GM23248 (cell line): ENCODE measurements around the gene EXTL1. TPM values are rescaled to one million over a fixed set of nuclear protein-coding genes. Genes with fewer than 3 reads are reported as not detected.

Experiments
- DNase-seq: peaks from one replicate; pipeline ENCODE4 v3.0.0-alpha.2; 2015
- H2AFZ ChIP-seq: fragments of 200-600 bp; sonication (generic); 2 replicates; pipeline ENCODE4 v1.6.1; 2016; ENCODE audit warnings: antibody characterized with exemption
- H3F3A ChIP-seq: fragments of 200-600 bp; sonication (generic); 2 replicates; pipeline ENCODE4 v1.6.1; 2016; ENCODE audit warnings: mild to moderate bottlenecking, antibody characterized with exemption, mixed run types; ENCODE audit not compliant: insufficient read depth
- H3K27ac ChIP-seq: fragments of 200-600 bp; sonication (generic); 2 replicates; pipeline ENCODE4 v1.5.1; 2016; ENCODE audit warnings: mild to moderate bottlenecking
- H3K27me3 ChIP-seq: fragments of 200-600 bp; sonication (generic); replicated peaks from 2 replicates; pipeline ENCODE4 v1.6.1; 2016; ENCODE audit warnings: mild to moderate bottlenecking; ENCODE audit not compliant: insufficient read depth
- H3K36me3 ChIP-seq: fragments of 200-600 bp; sonication (generic); 2 replicates; pipeline ENCODE4 v1.6.1; 2016; ENCODE audit warnings: low read depth, mild to moderate bottlenecking
- H3K4me1 ChIP-seq: fragments of 200-600 bp; sonication (generic); 2 replicates; pipeline ENCODE4 v1.6.1; 2016; ENCODE audit warnings: mild to moderate bottlenecking; ENCODE audit not compliant: insufficient read depth
- H3K4me2 ChIP-seq: fragments of 200-600 bp; sonication (generic); one replicate; pipeline ENCODE4 v1.6.1; 2016; ENCODE audit warnings: mild to moderate bottlenecking; ENCODE audit not compliant: unreplicated experiment
- H3K4me3 ChIP-seq: fragments of 200-600 bp; sonication (generic); 2 replicates; pipeline ENCODE4 v1.5.1; 2016; ENCODE audit warnings: mild to moderate bottlenecking
- H3K79me2 ChIP-seq: fragments of 200-600 bp; sonication (generic); 2 replicates; pipeline ENCODE4 v1.6.1; 2016; ENCODE audit warnings: mild to moderate bottlenecking; ENCODE audit not compliant: insufficient read depth
- H3K9ac ChIP-seq: fragments of 200-600 bp; sonication (generic); 2 replicates; pipeline ENCODE4 v1.6.1; 2016; ENCODE audit warnings: mild to moderate bottlenecking
- H3K9me2 ChIP-seq: fragments of 200-600 bp; sonication (generic); 2 replicates; pipeline ENCODE4 v1.6.1; 2016; ENCODE audit warnings: mixed run types, mild to moderate bottlenecking, moderate library complexity; ENCODE audit not compliant: insufficient read depth
- H3K9me3 ChIP-seq: fragments of 200-600 bp; sonication (generic); one replicate; pipeline ENCODE4 v1.6.1; 2017; ENCODE audit warnings: low read depth
- H4K20me1 ChIP-seq: fragments of 200-600 bp; sonication (generic); 2 replicates; pipeline ENCODE4 v1.6.0; 2016; ENCODE audit not compliant: insufficient read depth
- EZH2 ChIP-seq: fragments of 200-600 bp; sonication (generic); IDR thresholded peaks from 2 replicates; pipeline ENCODE4 v1.6.1; 2018; ENCODE audit warnings: antibody characterized with exemption, mild to moderate bottlenecking; ENCODE audit not compliant: insufficient read depth, poor library complexity, severe bottlenecking
- EZH2phosphoT487 ChIP-seq: fragments of 200-600 bp; sonication (generic); IDR thresholded peaks from 2 replicates; pipeline ENCODE4 v1.6.1; 2018; ENCODE audit warnings: antibody characterized with exemption, moderate library complexity, mild to moderate bottlenecking, low read depth; ENCODE audit not compliant: insufficient read depth
- WGBS, 2 experiments: methylation state at CpG; one replicate each; pipeline ENCODE4 v1.1.6; 2015 to 2017; ENCODE audit warnings: low lambda C conversion rate in 2 of 2, low coverage in 1 of 2; ENCODE audit errors: missing lambda C conversion rate in 2 of 2; 5-methylcytosine and 5-hydroxymethylcytosine counted together
- in situ Hi-C: fragments of 300-500 bp; cut with MboI; formaldehyde crosslinking; loops from 2 replicates; pipeline ENCODE4 v1.15.0; 2020
- polyA plus RNA-seq: library from polyadenylated mRNA; unstranded; fragments of >200 nt; fragmentation: Nextera tagmentation; extraction: Ambion mirVana; gene quantifications from 2 replicates; pipeline ENCODE4 v1.2.1, GENCODE V29; 2016
- total RNA-seq: library from RNA; depleted of rRNA; stranded (reverse); fragments of >200 nt; shearing (Covaris generic); gene quantifications from 2 replicates; pipeline ENCODE4 v1.2.3, GENCODE V29; 2014

Gene EXTL1
- total and polyA plus RNA-seq, 2 experiments from 2014 or later, result 5.5 to 5.9 TPM

GRCh38 chr1:26047278-26047874 lies 25.8 kb downstream of the EXTL1 start:
- Histone ChIP-seq H3K9ac (no peak overlapping the region), H3K4me3 (no peak overlapping the region), H3F3A (no peaks in the 10 kb centered on the region), H4K20me1 (no peaks in the 10 kb centered on the region), H2AFZ (no peak overlapping the region), H3K4me2 (no peak overlapping the region), H3K27me3 (peaks cover 63% of the 10 kb centered on the region), H3K27ac (no peak overlapping the region), H3K79me2 (no peaks in the 10 kb centered on the region), H3K36me3 (no peaks in the 10 kb centered on the region), H3K9me3 (no peaks in the 10 kb centered on the region), H3K4me1 (no peaks in the 10 kb centered on the region), H3K9me2 (no peaks in the 10 kb centered on the region)
- no peak for DNase-seq
- in situ Hi-C loops, result no loop called here
- 61 to 62% methylated on average over 7 of the region's 7 CpGs for WGBS, 2 experiments
- TF ChIP-seq EZH2phosphoT487 (no peak), EZH2 (no peak)

DNA sequence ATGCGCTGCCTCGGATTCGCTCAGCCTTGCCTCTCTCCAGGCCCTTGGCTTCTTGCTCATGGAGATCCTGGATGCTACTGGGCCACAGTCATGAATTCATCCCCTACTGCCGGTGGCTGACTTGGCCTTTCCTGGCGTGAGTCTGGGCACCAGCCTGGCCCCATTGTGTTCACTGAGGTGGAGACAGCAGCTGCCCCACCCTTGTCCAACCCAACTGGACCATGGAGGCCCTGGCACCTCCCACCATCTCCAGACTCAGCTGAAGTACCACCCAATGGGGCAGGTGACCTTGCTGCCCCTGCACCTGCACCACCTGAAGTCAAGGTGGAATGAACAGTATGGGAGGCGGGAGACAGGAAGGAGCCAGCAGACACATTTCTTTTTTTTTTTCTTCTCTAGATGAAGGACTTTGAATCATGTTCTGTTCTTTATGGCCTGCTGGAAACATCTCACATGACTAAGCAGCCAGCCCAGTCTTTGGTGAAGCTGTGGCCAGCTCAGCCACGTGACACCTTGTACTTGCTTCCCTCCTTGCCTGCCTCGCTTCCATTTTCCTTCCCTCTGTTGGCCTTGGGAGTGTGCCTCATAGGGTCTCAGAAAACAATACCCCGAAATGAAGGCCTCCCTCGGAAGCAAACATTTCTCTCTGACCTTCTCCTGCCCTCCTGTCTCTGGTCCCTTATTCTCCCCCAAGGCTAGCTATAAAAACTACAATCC lies 28.1 kb downstream of the EXTL1 start:
- DNase-seq, result peak; percentile 71
- H3K27me3 ChIP-seq, result peaks cover 67% of the 10 kb centered on the region

GRCh38 chr1:26050248-26050640 lies 28.7 kb downstream of the EXTL1 start:
- no peak overlapping the region for H3K4me2 ChIP-seq
- no peak for DNase-seq
- H3F3A ChIP-seq, result no peaks in the 10 kb centered on the region
- no peaks in the 10 kb centered on the region for H3K36me3 ChIP-seq
- no peak overlapping the region for H2AFZ ChIP-seq
- H3K4me3 ChIP-seq, result no peak overlapping the region
- H3K9ac ChIP-seq, result no peak overlapping the region
- H3K27me3 ChIP-seq, result peaks cover 66% of the 10 kb centered on the region
- H3K4me1 ChIP-seq, result no peaks in the 10 kb centered on the region
- no peaks in the 10 kb centered on the region for H4K20me1 ChIP-seq
- 84 to 85% methylated on average over 6 of the region's 6 CpGs for WGBS, 2 experiments
- no peak for TF ChIP-seq EZH2phosphoT487
- TF ChIP-seq EZH2, result no peak
- H3K9me2 ChIP-seq, result no peaks in the 10 kb centered on the region
- no peak overlapping the region for H3K27ac ChIP-seq
- no peaks in the 10 kb centered on the region for H3K9me3 ChIP-seq
- no peaks in the 10 kb centered on the region for H3K79me2 ChIP-seq
- in situ Hi-C loops, result no loop called here

More for the DNA sequence above, 28.1 kb downstream of the EXTL1 start:
- Histone ChIP-seq H3K9ac (no peak overlapping the region), H3K4me1 (no peaks in the 10 kb centered on the region), H4K20me1 (no peaks in the 10 kb centered on the region), H3K79me2 (no peaks in the 10 kb centered on the region), H3F3A (no peaks in the 10 kb centered on the region), H3K27ac (no peak overlapping the region), H3K36me3 (no peaks in the 10 kb centered on the region), H3K9me2 (no peaks in the 10 kb centered on the region), H2AFZ (no peak overlapping the region), H3K9me3 (no peaks in the 10 kb centered on the region), H3K4me2 (no peak overlapping the region), H3K4me3 (no peak overlapping the region)
- no peak for TF ChIP-seq EZH2
- no peak for TF ChIP-seq EZH2phosphoT487
- WGBS, 2 experiments, result 41 to 47% methylated on average over 10 of the region's 10 CpGs
- in situ Hi-C loops, result no loop called here

DNA sequence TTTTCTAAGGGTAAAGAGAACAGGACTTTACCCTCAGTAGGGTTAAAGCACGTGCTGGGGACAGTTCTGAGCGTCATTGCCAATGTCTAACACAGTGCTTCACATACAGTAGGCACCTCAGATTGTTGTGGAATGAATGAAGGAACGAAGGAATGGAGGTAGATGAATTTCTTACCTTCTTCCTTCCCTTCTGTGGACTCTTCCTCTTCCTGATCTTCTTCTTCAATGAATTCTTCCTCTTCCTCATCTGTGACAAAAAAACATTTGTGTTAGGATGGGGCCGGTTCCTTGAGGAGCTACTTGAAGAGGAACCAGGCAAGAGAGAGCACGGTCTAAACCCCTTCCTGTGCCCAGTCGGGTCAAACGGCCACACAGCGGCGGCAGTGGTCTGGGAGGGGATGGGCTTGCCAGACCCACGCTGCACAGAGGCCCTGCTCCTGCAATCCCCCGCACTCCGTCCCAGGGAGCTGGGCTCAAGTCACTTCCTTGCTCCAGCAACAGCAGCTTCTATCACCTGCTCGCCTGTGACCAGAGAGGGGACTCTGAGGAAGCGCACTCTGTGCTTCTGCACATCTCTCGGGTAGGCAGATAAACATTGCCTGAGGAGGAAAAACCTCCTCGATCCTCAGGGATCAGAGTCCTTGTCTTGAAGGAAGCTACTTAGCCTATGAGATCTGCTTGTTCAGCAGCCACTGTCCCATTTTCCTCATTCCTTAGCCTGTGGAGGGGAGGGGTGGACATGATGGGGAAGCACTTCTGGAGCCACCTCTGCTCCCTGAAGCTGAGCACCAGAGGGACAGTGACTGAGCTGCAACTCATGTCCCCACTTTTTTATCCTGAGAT lies 32.4 kb downstream of the EXTL1 start:
- no peaks in the 10 kb centered on the region for H3K4me1 ChIP-seq
- 46 to 49% methylated on average over 16 of the region's 16 CpGs for WGBS, 2 experiments

More for the DNA sequence above, 32.4 kb downstream of the EXTL1 start:
- TF ChIP-seq EZH2 (no peak), EZH2phosphoT487 (no peak)
- Histone ChIP-seq H3K79me2 (no peaks in the 10 kb centered on the region), H3F3A (no peaks in the 10 kb centered on the region), H3K4me3 (no peak overlapping the region), H4K20me1 (no peaks in the 10 kb centered on the region), H3K27me3 (peaks cover 44% of the 10 kb centered on the region), H3K9ac (no peak overlapping the region), H3K27ac (no peak overlapping the region), H3K9me2 (no peaks in the 10 kb centered on the region), H2AFZ (no peak overlapping the region), H3K9me3 (no peaks in the 10 kb centered on the region), H3K36me3 (no peaks in the 10 kb centered on the region), H3K4me2 (no peak overlapping the region)
- DNase-seq, result no peak
- in situ Hi-C loops, result no loop called here
